Measurements from ENCODE around the gene COL5A1. TPM values are rescaled to one million over a fixed set of nuclear protein-coding genes. Genes with fewer than 3 reads are reported as not detected.

The COL5A1 gene
- total RNA-seq, 1 experiment from 2014 or later = 9.5 TPM

- Histone ChIP-seq H3K56ac (ENCODE audit: insufficient read length, low read depth, low read length) (no peak overlapping the region), H3K9me3 (ENCODE audit: control insufficient read depth, low read depth, low read length) (no peaks in the 10 kb centered on the region), H3K9ac (ENCODE audit: extremely low read depth, insufficient read length, low read length) (no peak overlapping the region), H3K23me2 (ENCODE audit: insufficient read length, low read depth, low read length, poor library complexity, severe bottlenecking) (peaks cover 7% of the 10 kb centered on the region), H4K5ac (ENCODE audit: insufficient read length, low read depth, low read length) (no peak overlapping the region), H2BK15ac (ENCODE audit: low read depth, low read length) (no peak overlapping the region), H2BK120ac (ENCODE audit: low read depth, low read length, poor library complexity, severe bottlenecking) (no peak overlapping the region), H3K27ac (ENCODE audit: insufficient read length, low read depth, low read length) (no peak overlapping the region), H4K91ac (ENCODE audit: insufficient read length, low read depth, low read length) (no peak overlapping the region), H2BK20ac (ENCODE audit: low read depth, low read length, poor library complexity, severe bottlenecking) (no peak overlapping the region), H2BK5ac (ENCODE audit: insufficient read length, low read length) (no peak overlapping the region), H3K18ac (ENCODE audit: insufficient read length, low read depth, low read length) (no peak overlapping the region), H3K14ac (ENCODE audit: insufficient read depth, low read length) (no peak overlapping the region), H2AFZ (ENCODE audit: low read length) (no peak overlapping the region), H2AK5ac (ENCODE audit: insufficient read length, low read length) (no peak overlapping the region), H3K4ac (ENCODE audit: low read depth, low read length) (no peak overlapping the region), H3K79me1 (ENCODE audit: insufficient read depth, low read depth, low read length, poor library complexity, severe bottlenecking) (no peaks in the 10 kb centered on the region), H3K27me3 (ENCODE audit: insufficient read depth, low read length) (no peaks in the 10 kb centered on the region; the same call in 1 of the 2 replicates), H3T11ph (ENCODE audit: low read length) (no peak overlapping the region), H2BK12ac (ENCODE audit: insufficient read length, low read depth, low read length) (no peak overlapping the region), H4K20me1 (ENCODE audit: control insufficient read depth, insufficient read depth, insufficient read length) (no peaks in the 10 kb centered on the region), H4K8ac (replicated peaks; ENCODE audit: insufficient read length, low read depth, low read length) (no peak overlapping the region), H3K4me2 (ENCODE audit: insufficient read depth, insufficient read length, low read length) (no peak overlapping the region), H3K4me1 (ENCODE audit: insufficient read depth, low read length) (no peaks in the 10 kb centered on the region; the same call in 1 of the 2 replicates), H3K23ac (ENCODE audit: insufficient read length, low read depth, low read length) (no peak overlapping the region), H3K79me2 (ENCODE audit: insufficient read depth, low read length) (no peaks in the 10 kb centered on the region)
- no CpG with 5 or more reads among the region's 33 CpGs for WGBS (ENCODE audit: extremely low coverage, insufficient read length, low lambda C conversion rate)
- peaks cover 18 to 50% of the 10 kb centered on the region in 2 experiments for H3K4me1 Mint-ChIP-seq
- H3K9me3 Mint-ChIP-seq = no peaks in the 10 kb centered on the region
- no peak for DNase-seq
- peak overlapping the region in 1 of 3 experiments; percentile 10; a peak in 2 of 7 replicates for H3K27ac Mint-ChIP-seq
- H3K36me3 Mint-ChIP-seq (ENCODE audit: insufficient read depth in 1 of 3, low read depth in 3 of 3) = peaks cover 0 to 2% (median 0%) of the 10 kb centered on the region in 3 experiments; a peak in 1 of 7 replicates
- H3K4me3 Mint-ChIP-seq = no peak overlapping the region
- peaks cover 17% of the 10 kb centered on the region for H3K27me3 Mint-ChIP-seq (ENCODE audit: low read depth)
- TF ChIP-seq, protein P1, sequence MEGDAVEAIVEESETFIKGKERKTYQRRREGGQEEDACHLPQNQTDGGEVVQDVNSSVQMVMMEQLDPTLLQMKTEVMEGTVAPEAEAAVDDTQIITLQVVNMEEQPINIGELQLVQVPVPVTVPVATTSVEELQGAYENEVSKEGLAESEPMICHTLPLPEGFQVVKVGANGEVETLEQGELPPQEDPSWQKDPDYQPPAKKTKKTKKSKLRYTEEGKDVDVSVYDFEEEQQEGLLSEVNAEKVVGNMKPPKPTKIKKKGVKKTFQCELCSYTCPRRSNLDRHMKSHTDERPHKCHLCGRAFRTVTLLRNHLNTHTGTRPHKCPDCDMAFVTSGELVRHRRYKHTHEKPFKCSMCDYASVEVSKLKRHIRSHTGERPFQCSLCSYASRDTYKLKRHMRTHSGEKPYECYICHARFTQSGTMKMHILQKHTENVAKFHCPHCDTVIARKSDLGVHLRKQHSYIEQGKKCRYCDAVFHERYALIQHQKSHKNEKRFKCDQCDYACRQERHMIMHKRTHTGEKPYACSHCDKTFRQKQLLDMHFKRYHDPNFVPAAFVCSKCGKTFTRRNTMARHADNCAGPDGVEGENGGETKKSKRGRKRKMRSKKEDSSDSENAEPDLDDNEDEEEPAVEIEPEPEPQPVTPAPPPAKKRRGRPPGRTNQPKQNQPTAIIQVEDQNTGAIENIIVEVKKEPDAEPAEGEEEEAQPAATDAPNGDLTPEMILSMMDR (conservative IDR thresholded peaks at IDR 0.05) = no peak
Observed at GRCh38 chr9:134647359-134648080, 5.9 kb downstream of the COL5A1 start.
